Urinary bladder (tissue), 4 donors: ENCODE data around the gene BANF2. TPM values are rescaled to one million over a fixed set of nuclear protein-coding genes. Genes with fewer than 3 reads are reported as not detected.
"Not testable (repeated sequence)": the region's sequence is repeated elsewhere in the genome, so short reads cannot be mapped to it uniquely, and the experiment has no call there.

Source experiments
- DNase-seq: peaks from one replicate; pipeline ENCODE4 v3.0.0-alpha.2; 2015; ENCODE audit errors: extremely low spot score
- H3K27ac ChIP-seq: one replicate; pipeline ENCODE4 v1.5.1; 2013; ENCODE audit warnings: low read depth, mild to moderate bottlenecking, moderate library complexity
- H3K36me3 ChIP-seq: one replicate; pipeline ENCODE4 v1.6.1; 2013; ENCODE audit warnings: mild to moderate bottlenecking, moderate library complexity; ENCODE audit not compliant: insufficient read depth
- H3K4me1 ChIP-seq: one replicate; pipeline ENCODE4 v1.6.1; 2013; ENCODE audit warnings: mild to moderate bottlenecking, moderate library complexity; ENCODE audit not compliant: insufficient read depth
- H3K4me3 ChIP-seq: one replicate; pipeline ENCODE4 v1.5.1; 2013; ENCODE audit warnings: low read depth, low read length
- whole genome bisulfite sequencing: extraction: QIAGEN DNeasy Blood & Tissue Kit; methylation state at CpG from one replicate; pipeline ENCODE4 v1.1.7; 2013; 5-methylcytosine and 5-hydroxymethylcytosine counted together
- polyA plus RNA-seq: library from polyadenylated mRNA; stranded (reverse); fragments of 200-250 nt; gene quantifications from one replicate; pipeline ENCODE4 v1.2.3, GENCODE V29; 2013
- total RNA-seq: library from RNA; depleted of rRNA; stranded (reverse); fragments of >200 nt; gene quantifications from one replicate; pipeline ENCODE4 v1.2.3, GENCODE V29; 2014
- donor health status: healthy with polysubstance abuse.
- donor health status: healthy.

The BANF2 gene
- total and polyA plus RNA-seq, 2 donors, result not detected

DNA sequence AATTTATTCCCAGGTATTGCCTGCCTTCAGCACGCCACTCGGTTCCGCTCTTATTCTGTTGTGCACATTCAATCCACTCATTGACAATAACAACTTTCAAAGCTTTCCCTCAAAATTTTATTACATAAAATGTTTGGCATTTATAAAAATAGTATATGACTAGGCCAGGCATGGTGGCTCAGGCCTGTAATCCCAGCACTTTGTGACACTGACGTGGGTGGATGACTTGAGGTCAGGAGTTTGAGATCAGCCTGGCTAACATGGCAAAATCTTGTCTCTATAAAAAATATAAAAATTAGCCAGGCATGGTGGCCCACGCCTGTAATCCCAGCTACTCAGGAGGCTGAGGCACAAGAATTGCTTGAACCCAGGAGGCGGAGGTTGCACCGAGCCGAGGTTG, 70.0 kb downstream of the BANF2 start:
- not testable (repeated sequence) for H3K27ac ChIP-seq, H3K4me1 ChIP-seq, H3K36me3 ChIP-seq, H3K4me3 ChIP-seq, DNase-seq
- 90% methylated on average over 8 of the region's 8 CpGs for WGBS

DNA sequence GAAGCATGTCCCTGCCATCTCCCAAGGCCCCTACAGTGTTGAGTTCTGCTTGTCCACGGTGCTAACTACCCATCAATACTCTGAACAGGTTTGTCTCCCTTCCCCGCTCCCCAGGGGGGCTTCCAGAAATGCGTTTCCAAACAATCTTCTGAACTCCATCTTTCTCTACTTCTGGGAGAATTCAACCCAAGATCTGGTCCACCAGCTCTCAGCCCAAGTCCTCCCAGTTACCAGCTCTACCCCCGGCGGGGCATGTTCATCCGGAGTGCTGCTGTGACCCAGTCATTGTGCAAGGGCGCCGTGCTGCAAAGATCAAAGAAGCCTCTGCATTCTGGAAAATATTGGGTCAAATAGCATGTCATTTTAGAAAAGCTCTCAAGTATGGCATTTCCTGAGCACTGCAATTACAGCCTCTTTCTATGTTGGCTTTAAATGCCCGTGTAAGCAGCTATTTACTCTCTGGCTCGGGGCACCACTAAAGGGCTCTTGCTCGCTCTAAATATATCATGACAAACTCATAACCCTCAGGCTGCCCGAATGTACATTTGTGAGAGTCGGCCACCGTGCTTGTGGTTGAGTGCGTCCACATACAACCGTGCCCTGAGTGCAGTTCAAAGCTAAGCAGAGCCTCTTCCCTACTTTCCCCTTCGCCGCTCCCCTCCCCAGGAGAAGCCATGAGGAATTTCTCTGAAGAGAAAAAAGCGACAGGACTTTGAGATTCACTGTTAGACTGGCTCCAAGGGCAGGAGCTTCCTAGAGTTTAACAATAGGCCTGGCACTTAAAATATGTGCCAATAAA, 71.6 kb downstream of the BANF2 start:
- Histone ChIP-seq H3K36me3 (no peaks in the 10 kb centered on the region), H3K27ac (no peak overlapping the region), H3K4me3 (no peak overlapping the region), H3K4me1 (no peaks in the 10 kb centered on the region)
- DNase-seq, result no peak
- 67% methylated on average over 19 of the region's 19 CpGs for WGBS

DNA sequence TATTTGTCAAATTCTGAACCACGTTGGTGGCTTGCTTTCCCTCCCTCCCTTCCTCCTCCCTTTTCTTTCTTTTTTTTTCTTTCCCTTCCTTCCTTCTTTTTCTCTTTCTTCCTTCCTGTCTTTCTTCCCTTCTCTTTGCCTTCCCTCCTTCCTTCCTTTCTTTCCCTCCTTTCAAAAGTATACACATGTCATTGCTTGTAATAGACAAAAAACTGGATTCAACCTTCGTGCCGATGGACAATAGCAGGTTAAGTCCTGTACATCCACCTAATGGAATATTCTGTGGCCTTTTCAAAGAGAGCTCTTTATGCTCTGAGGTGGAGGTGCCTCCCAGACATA, 72.2 kb downstream of the BANF2 start:
- WGBS, result 65% methylated on average over 3 of the region's 3 CpGs
- no peak overlapping the region for H3K4me3 ChIP-seq
- DNase-seq, result no peak

DNA sequence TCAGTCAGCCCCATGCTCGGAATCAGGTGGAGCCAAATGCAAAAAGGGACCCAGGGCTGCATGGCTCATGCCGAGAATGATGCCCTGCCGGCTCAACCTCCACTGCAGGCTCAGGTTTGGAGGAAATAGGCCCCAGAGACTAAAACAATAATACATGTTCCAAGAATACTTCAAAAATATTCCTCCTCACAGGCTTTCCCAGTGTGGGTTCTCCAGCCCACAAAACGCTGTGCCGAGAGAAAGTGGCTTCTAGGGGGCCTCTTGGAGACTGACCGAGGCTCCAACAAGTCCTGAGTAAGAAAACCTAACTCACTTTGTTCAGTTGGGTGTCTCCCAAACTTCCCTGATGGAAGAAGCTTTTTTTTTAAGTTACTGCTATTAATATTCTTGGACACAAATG, 73.9 kb downstream of the BANF2 start:
- 91% methylated on average over 6 of the region's 6 CpGs for WGBS
- no peak overlapping the region for H3K27ac ChIP-seq
- DNase-seq, result no peak
- no peaks in the 10 kb centered on the region for H3K4me1 ChIP-seq
- no peak overlapping the region for H3K4me3 ChIP-seq
- H3K36me3 ChIP-seq, result no peaks in the 10 kb centered on the region

More for the DNA sequence above, 72.2 kb downstream of the BANF2 start:
- H3K4me1 ChIP-seq, result no peaks in the 10 kb centered on the region
- no peak overlapping the region for H3K27ac ChIP-seq
- no peaks in the 10 kb centered on the region for H3K36me3 ChIP-seq

DNA sequence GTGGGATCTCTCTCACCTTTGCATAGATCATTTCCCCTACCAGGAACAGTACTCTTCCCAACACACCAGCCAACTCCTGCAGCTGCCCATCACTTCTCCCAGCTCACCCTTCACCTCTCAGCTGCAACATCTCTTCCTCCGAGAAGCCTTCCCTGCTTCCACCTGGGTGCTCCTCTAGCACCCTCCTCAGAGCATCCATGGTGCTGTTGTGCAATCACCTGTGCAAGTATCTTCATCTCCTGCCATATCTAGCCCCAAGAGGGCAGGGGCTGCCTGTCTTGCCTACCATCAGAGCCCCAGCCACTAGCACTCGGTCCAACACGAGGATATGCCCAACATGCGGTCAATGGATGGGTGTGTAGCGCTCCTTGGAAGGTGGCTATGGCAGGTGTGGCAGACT, 75.8 kb downstream of the BANF2 start:
- DNase-seq, result no peak
- 97% methylated on average over 5 of the region's 5 CpGs for WGBS
- Histone ChIP-seq H3K4me3 (no peak overlapping the region), H3K27ac (no peak overlapping the region), H3K4me1 (no peaks in the 10 kb centered on the region), H3K36me3 (no peaks in the 10 kb centered on the region)

DNA sequence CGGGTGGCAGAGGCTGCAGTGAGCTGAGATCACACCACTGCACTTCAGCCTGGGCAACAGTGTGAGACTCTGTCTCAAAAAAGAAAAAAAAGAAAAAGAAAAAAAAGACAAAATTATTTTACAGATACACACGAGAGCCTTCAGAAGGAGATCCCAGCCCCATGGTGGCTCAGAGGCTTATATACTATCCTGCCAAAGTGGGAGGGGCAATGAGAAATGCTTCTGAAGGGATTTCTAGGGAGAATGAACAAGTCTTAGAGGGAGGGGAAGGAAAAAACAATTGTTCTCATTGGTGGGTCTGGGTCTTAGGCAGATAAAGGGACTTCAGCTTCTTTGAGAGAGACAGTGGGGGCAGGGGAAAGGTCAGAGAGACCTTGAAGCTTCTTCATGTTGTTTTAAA, 76.8 kb downstream of the BANF2 start:
- H3K4me3 ChIP-seq, result no peak overlapping the region
- 67% methylated on average over 2 of the region's 2 CpGs for WGBS
- H3K27ac ChIP-seq, result no peak overlapping the region
- no peaks in the 10 kb centered on the region for H3K4me1 ChIP-seq
- DNase-seq, result no peak
- no peaks in the 10 kb centered on the region for H3K36me3 ChIP-seq

DNA sequence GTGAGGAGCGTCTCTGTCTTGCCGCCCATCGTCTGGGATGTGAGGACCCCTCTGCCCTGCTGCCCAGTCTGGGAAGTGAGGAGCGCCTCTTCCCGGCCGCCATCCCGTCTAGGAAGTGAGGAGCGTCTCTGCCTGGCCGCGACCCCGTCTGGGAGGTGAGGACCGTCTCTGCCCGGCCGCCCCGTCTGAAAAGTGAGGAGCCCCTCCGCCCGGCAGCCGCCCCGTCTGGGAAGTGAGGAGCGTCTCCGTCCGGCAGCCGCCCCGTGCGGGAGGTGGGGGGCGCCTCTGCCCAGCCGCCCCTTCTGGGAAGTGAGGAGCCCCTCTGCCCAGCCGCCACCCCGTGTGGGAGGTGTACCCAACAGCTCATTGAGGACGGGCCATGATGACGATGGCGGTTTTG, 79.2 kb downstream of the BANF2 start:
- not testable (repeated sequence) for H3K4me1 ChIP-seq, H3K4me3 ChIP-seq, DNase-seq, H3K36me3 ChIP-seq, H3K27ac ChIP-seq
- 96% methylated on average over 32 of the region's 32 CpGs for WGBS

DNA sequence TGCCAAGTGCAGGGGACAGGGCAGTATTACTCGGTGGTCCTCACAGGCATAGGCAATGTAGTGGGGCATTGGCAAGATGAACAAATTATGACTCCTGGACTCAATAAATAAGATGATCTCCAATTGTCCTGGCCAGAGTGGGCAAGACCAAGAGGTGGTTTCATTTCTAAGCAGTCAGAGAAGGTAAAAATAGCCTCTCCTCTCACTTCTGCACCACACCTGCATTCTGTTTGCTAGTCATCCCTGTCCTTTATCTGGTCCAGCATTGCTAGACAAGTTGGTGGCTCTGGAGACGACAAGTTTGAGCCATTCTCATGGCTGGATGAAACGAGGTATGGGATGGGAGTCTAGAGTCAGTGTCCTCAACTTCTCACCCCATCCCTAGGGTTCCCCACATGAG, 83.0 kb downstream of the BANF2 start:
- H3K36me3 ChIP-seq, result no peaks in the 10 kb centered on the region
- WGBS, result 79% methylated on average over 3 of the region's 3 CpGs
- DNase-seq, result no peak
- H3K4me3 ChIP-seq, result no peak overlapping the region
- H3K4me1 ChIP-seq, result no peaks in the 10 kb centered on the region
- H3K27ac ChIP-seq, result no peak overlapping the region

DNA sequence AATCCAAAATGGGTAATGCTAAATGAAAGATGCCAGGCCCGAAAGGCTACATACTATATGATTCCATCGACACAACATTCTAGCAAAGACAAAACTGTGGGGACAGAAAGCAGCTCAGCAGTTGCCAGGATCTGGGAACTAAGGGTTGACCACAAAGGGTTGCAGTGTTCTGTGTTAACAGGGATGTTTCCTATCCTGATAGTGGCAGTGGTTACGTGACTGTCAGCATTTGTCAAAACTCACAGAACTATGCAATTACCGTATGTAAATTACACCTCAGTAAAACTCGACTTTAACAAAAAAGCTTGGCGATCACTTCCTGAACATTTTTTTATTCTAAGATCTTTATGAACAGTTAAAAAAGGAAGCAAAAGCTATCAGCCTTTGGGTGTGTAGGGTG, 83.9 kb downstream of the BANF2 start:
- Histone ChIP-seq H3K27ac (no peak overlapping the region), H3K4me1 (no peaks in the 10 kb centered on the region), H3K4me3 (no peak overlapping the region), H3K36me3 (no peaks in the 10 kb centered on the region)
- DNase-seq, result no peak
- 79% methylated on average over 6 of the region's 6 CpGs for WGBS

DNA sequence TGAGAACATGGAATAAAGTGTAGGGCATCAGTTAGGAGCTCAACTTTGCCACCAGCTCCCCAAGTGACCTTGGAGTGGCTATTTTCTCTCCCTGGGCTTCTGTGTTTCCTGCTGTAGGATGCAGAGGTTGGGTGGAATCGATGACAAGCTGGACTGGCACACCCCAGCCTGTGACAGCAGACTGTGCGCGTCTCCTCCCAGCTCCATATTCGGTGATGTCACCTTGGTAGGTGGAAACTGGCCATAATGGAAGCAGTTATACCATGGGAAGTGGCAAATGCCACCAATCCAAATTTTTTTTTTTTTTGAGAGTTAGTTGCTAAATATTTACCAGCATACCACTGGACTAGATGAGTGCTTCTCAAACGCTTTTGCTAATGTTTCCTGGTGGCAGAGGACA, 85.2 kb downstream of the BANF2 start:
- no peaks in the 10 kb centered on the region for H3K36me3 ChIP-seq
- 95% methylated on average over 5 of the region's 5 CpGs for WGBS
- no peaks in the 10 kb centered on the region for H3K4me1 ChIP-seq
- H3K27ac ChIP-seq, result no peak overlapping the region
- no peak overlapping the region for H3K4me3 ChIP-seq
- no peak for DNase-seq

Other genes with a start within 250 kb of the BANF2 start
- gene BFSP1, start 168.6 kb upstream of the BANF2 start, total RNA-seq, result 3.3 TPM
- 2.0 TPM for gene BFSP1, start 168.6 kb upstream of the BANF2 start, polyA plus RNA-seq
- gene DSTN, start 129.9 kb upstream of the BANF2 start, total RNA-seq, result 589 TPM
- gene DSTN, start 129.9 kb upstream of the BANF2 start, polyA plus RNA-seq, result 2,115 TPM
- 147 TPM for gene RRBP1, start 17.7 kb upstream of the BANF2 start, total RNA-seq
- 80.1 TPM for gene RRBP1, start 17.7 kb upstream of the BANF2 start, polyA plus RNA-seq